Heart right ventricle (tissue), 16 donors: Measurements from ENCODE around the gene DIAPH3. TPM values are rescaled to one million over a fixed set of nuclear protein-coding genes. Genes with fewer than 3 reads are reported as not detected.

Experiments used
- ATAC-seq, 8 donors: fragments of 200-7000 bp; cut with Tn5 transposase; one replicate each; pipeline ENCODE4 v1.9.1; 2020; ENCODE audit warnings: mild to moderate bottlenecking in 8 of 8, moderate library complexity in 8 of 8, moderate number of reproducible peaks in 1 of 8
- DNase-seq, 2 donors: peaks; one replicate each; pipeline ENCODE4 v3.0.0-alpha.2; 2020
- H3K27ac ChIP-seq, 10 donors: fragments of 200-600 bp; sonication (generic) in 2 of 10; one replicate each; pipeline versions ENCODE4 v1.5.0 to v1.8.0; 2020 to 2022; ENCODE audit warnings: mild to moderate bottlenecking in 3 of 10
- H3K27me3 ChIP-seq, 7 donors: fragments of 200-600 bp; one replicate each; pipeline ENCODE4 v1.8.0; 2021 to 2022; ENCODE audit warnings: mild to moderate bottlenecking in 2 of 7
- H3K36me3 ChIP-seq, 9 donors: fragments of 200-600 bp; sonication (generic) in 1 of 9; one replicate each; pipeline versions ENCODE4 v1.5.0 to v1.8.0; 2020 to 2022; ENCODE audit warnings: mild to moderate bottlenecking in 2 of 9
- H3K4me1 ChIP-seq, 9 donors: fragments of 200-600 bp; sonication (generic) in 1 of 9; one replicate each; pipeline versions ENCODE4 v1.5.0 to v1.8.0; 2020 to 2022; ENCODE audit warnings: mild to moderate bottlenecking in 4 of 9
- H3K4me3 ChIP-seq, 10 donors: fragments of 200-600 bp; sonication (generic) in 2 of 10; one replicate each; pipeline versions ENCODE4 v1.5.0 to v1.8.0; 2020 to 2022; ENCODE audit warnings: mild to moderate bottlenecking in 7 of 10, moderate library complexity in 2 of 10
- H3K9me3 ChIP-seq, 11 donors: fragments of 200-600 bp in 10 of 11; sonication (generic) in 2 of 11; one replicate each; pipeline versions ENCODE4 v1.5.0 to v1.8.0; 2013 to 2022; ENCODE audit warnings: mild to moderate bottlenecking in 2 of 11, control low read depth in 1 of 11, moderate library complexity in 1 of 11
- WGBS, 2 donors: extraction: QIAGEN DNeasy Blood & Tissue Kit; methylation state at CpG; one replicate each; pipeline ENCODE4 v1.1.7; 2013; ENCODE audit warnings: inconsistent platforms in 1 of 2; 5-methylcytosine and 5-hydroxymethylcytosine counted together
- intact Hi-C, 10 donors: fragments of 100-400 bp; cut with DNase I; formaldehyde crosslinking; loops; one replicate each; pipeline versions ENCODE4 v1.11.1 to v1.14.2; 2022
- polyA plus RNA-seq, 2 donors: library from polyadenylated mRNA; stranded (reverse); fragments of 200-250 nt; gene quantifications; one replicate each; pipeline ENCODE4 v1.2.3, GENCODE V29; 2013
- total RNA-seq, 10 donors: library from RNA; stranded (reverse); fragmentation: NEBNext Ultra II Directional in 3 of 10; extraction: Animal tissue kit (Norgen Biotek cat#: 25700) in 3 of 10; gene quantifications; one replicate each; pipeline versions ENCODE4 v1.2.1 to v1.2.4, GENCODE V29; 2021 to 2023
- TF ChIP-seq, protein P1 (sequence below), 9 donors: fragments of 200-600 bp; sonication (generic) in 2 of 9; IDR thresholded peaks; one replicate each; pipeline versions ENCODE4 v1.5.0 to v1.8.0; 2021 to 2022; ENCODE audit warnings: antibody characterized with exemption in 9 of 9, mild to moderate bottlenecking in 5 of 9, moderate library complexity in 1 of 9
- donor health status: Arrhythmogenic right ventricular cardiomyopathy.
- donor health status: ischemic (EF 13 %, LVEDD 7.1; RV severe dilation, severe dysfunction).
- donor health status: healthy with polysubstance abuse.
- donor health status: DM: no; HTN: yes; CAD: no.
- donor health status: DM: no; HTN: no; CAD: no.
- donor health status: ischemic (EF 25% LVEDD 6.9; RV normal size, moderate dysfunction).
- donor health status: ischemic (EF 25% LVEDD 5.7; RV mildly dilated, moderate dysfunction).
- donor health status: healthy.
- donor health status: DM: yes; HTN: yes; CAD: no.
- donor health status: Ischemic cardiomyopathy.
- donor health status: ischemic (EF 35%, LVEDD 5.7; RV mildly dilated, moderate dysfunction).
- donor health status: nonischemic (EF 11% LVEDD 7.7; RV severe dilation, severe dysfunction).
- donor health status: DM: yes; HTN: yes; CAD: no.
- donor health status: PGD.
- donor health status: ischemic (EF 29% LVEDD 5.4; RV normal size, mild dysfunction).
- donor health status: nonischemic (EF 23%, LVEDD 6.1; RV moderate dilation, normal function).

Gene DIAPH3
- total and polyA plus RNA-seq, 12 donors, result 0.04 to 2.2 (median 0.19) TPM

DNA sequence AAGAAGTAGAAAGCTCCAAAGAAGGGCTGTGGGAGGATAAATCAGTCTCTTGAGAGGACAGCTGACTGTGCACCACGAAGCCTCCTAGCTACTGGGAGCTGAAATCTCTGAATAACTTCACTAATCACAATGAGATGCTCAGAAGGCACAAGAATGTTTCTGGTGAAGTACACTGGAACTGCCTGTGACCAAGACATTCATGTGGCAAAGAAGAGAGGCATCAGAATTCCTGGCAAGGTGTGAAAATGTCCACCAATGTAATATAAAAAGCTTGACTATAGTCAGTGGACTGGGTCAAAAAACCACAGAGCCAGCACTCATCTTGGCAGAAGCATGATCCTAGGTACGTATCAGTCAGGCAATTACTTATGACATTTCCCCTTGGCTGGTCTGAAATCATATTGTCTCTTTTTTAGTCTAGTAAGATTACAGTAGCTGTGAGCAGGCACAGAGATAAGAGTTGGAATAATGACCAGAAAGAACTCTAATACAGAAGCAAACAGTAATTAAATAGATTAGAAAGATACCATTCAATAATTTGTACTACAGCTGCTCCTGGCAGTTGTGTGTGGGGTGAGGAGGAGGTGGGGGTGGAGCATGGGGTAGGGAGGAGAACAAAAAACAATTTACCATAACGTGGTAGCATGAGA is 434.7 kb downstream of the DIAPH3 start:
- DNase-seq, result no peak
- Histone ChIP-seq H3K4me3 (no peak overlapping the region), H3K9me3 (no peaks in the 10 kb centered on the region), H3K36me3 (no peaks in the 10 kb centered on the region), H3K4me1 (no peaks in the 10 kb centered on the region), H3K27ac (no peak overlapping the region), H3K27me3 (no peaks in the 10 kb centered on the region)
- intact Hi-C loops, result no loop called here
- no peak for ATAC-seq
- TF ChIP-seq, protein P1, sequence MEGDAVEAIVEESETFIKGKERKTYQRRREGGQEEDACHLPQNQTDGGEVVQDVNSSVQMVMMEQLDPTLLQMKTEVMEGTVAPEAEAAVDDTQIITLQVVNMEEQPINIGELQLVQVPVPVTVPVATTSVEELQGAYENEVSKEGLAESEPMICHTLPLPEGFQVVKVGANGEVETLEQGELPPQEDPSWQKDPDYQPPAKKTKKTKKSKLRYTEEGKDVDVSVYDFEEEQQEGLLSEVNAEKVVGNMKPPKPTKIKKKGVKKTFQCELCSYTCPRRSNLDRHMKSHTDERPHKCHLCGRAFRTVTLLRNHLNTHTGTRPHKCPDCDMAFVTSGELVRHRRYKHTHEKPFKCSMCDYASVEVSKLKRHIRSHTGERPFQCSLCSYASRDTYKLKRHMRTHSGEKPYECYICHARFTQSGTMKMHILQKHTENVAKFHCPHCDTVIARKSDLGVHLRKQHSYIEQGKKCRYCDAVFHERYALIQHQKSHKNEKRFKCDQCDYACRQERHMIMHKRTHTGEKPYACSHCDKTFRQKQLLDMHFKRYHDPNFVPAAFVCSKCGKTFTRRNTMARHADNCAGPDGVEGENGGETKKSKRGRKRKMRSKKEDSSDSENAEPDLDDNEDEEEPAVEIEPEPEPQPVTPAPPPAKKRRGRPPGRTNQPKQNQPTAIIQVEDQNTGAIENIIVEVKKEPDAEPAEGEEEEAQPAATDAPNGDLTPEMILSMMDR (IDR thresholded peaks at IDR 0.05), result no peak
- 63 to 66% methylated on average over 3 of the region's 3 CpGs for whole genome bisulfite sequencing, 2 donors

DNA sequence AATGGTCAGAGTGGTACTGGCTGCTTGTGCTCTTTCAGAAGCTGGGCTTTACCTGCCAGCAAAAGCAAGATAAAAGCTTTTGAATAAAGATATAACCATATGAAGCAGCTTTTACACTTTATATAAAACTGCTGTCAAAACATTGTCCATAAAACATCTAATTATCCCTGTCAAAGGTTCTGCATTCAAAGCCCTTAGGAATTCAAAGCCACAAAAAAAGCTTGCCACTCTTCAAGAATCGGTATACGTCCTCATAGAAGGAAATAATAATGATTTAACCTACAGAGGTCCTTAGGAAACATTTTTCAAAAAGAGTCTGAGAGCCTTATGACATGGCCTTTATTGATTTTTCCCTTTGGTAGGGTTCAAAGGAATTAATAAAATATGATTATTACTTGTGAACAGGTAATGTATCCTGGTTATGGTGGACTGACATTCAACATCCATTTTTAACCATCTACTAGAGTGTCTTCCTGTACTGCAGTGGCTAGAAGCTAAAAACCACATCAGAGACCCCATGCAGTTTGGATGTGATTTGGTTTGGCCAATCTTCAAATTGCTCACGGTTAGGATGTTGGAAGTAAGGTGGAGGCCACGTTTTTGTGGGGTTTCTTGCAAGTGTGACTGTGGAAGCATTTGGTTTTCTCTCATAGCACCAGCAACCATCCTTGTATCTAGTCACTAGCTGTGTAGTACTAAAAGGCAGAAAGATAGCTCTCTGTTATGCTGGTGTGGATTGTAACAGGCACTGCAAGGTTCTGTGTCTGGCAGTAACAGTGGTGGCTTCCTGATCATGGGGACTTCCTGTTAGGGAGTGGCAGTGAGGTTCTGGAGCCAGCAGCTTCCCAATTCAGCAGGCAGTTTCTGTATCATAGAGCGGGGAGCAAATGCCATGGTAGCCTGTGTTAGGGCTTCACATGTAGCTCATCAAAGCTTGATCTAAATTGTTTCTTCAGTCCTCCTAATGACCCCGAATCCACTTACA is 441.5 kb downstream of the DIAPH3 start:
- H3K9me3 ChIP-seq, result no peaks in the 10 kb centered on the region
- peaks cover 0 to 8% (median 0%) of the 10 kb centered on the region in 9 donors for H3K4me1 ChIP-seq
- H3K4me3 ChIP-seq, result no peak overlapping the region
- WGBS, 2 donors, result 89 to 90% methylated on average over 6 of the region's 6 CpGs
- no peak for ATAC-seq
- H3K27me3 ChIP-seq, result no peaks in the 10 kb centered on the region
- H3K36me3 ChIP-seq, result no peaks in the 10 kb centered on the region
- TF ChIP-seq, protein P1 (IDR thresholded peaks at IDR 0.05), result no peak
- no peak for DNase-seq
- H3K27ac ChIP-seq, result no peak overlapping the region
- intact Hi-C loops, result no loop called here

DNA sequence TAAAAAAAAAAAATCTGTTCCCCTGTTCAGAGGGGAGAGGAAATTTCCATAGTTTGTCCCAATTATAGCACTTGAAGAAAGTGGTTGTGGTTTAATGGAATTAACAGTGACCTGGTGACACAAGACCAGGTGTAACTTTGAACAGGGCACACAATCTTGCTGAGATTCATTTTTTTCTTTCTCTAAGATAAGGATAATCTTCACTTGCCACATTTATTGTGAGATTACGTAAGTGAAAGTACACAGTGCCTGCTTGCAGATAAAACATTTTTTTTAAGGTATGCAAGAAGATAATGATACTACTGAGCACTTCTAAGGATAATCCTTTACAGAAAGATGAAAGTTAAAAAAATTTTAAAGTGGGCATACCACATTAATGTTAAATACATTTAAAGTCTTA is 448.1 kb downstream of the DIAPH3 start:
- WGBS, 2 donors, result 85 to 90% methylated on average over 1 of the region's 1 CpG
- H3K9me3 ChIP-seq, result no peaks in the 10 kb centered on the region
- intact Hi-C loops, result no loop called here

More for the DNA sequence above, 448.1 kb downstream of the DIAPH3 start:
- Histone ChIP-seq H3K27ac (no peak overlapping the region), H3K36me3 (no peaks in the 10 kb centered on the region), H3K4me3 (no peak overlapping the region), H3K27me3 (no peaks in the 10 kb centered on the region), H3K4me1 (no peaks in the 10 kb centered on the region)
- ATAC-seq, result no peak
- no peak for DNase-seq
- TF ChIP-seq, protein P1 (IDR thresholded peaks at IDR 0.05), result no peak
